Measurements from ENCODE around the gene RANGAP1. TPM values are rescaled to one million over a fixed set of nuclear protein-coding genes. Genes with fewer than 3 reads are reported as not detected.
A peak's percentile ranks its signal among the peaks of the same experiment; 100 is the strongest.

RANGAP1 gene
- total RNA-seq, 2 experiments from 2014 or later, result 108 to 119 TPM

- Histone ChIP-seq H3K9me2 (ENCODE audit: insufficient read depth, low read length) (no peaks in the 10 kb centered on the region), H3K36me3 (ENCODE audit: insufficient read depth, low read length) (no peaks in the 10 kb centered on the region), H2AFZ (ENCODE audit: low read length) (no peak overlapping the region), H4K20me1 (ENCODE audit: insufficient read depth, low read length) (no peaks in the 10 kb centered on the region), H3K4me3 (ENCODE audit: low read depth, low read length, poor library complexity, severe bottlenecking) (no peak overlapping the region), H3K4me2 (ENCODE audit: low read length) (no peak overlapping the region), H3K79me2 (ENCODE audit: insufficient read depth, low read depth, low read length) (no peaks in the 10 kb centered on the region), H3K4me1 (ENCODE audit: insufficient read depth, low read length, poor library complexity, severe bottlenecking) (peaks cover 9% of the 10 kb centered on the region), H3K27ac (ENCODE audit: low read depth, low read length, poor library complexity, severe bottlenecking) (no peak overlapping the region), H3K9me3 (ENCODE audit: low read length) (no peaks in the 10 kb centered on the region)
- TF ChIP-seq EZH2phosphoT487 (IDR thresholded peaks at IDR 0.05; ENCODE audit: borderline replicate concordance, low read depth, low read length) (no peak), CTCF (conservative IDR thresholded peaks at IDR 0.05; ENCODE audit: low read length) (no peak)
- intact Hi-C loops (cut with micrococcal nuclease; ENCODE audit: unreplicated experiment), result no loop called here
- ChIA-PET POLR2A (no interaction called here), CTCF (ENCODE audit: unreplicated experiment) (interaction anchor here (2.0 kb wide), 1 partner anchor 316 kb away, joined by 10 read pairs; no protein-coding TSS in a partner anchor)
- BruUV-seq (replicated peaks), result no TSS peak
- no peak for DNase-seq (ENCODE audit: low spot score)
Observed at GRCh38 chr22:41238570-41239442, 47.2 kb downstream of the RANGAP1 start.

- Histone ChIP-seq H3K79me2 (ENCODE audit: insufficient read depth, low read depth, low read length) (no peaks in the 10 kb centered on the region), H3K4me3 (ENCODE audit: low read depth, low read length, poor library complexity, severe bottlenecking) (peak overlapping the region; percentile 24), H3K4me1 (ENCODE audit: insufficient read depth, low read length, poor library complexity, severe bottlenecking) (peaks cover 9% of the 10 kb centered on the region), H3K36me3 (ENCODE audit: insufficient read depth, low read length) (no peaks in the 10 kb centered on the region), H4K20me1 (ENCODE audit: insufficient read depth, low read length) (no peaks in the 10 kb centered on the region), H3K9me2 (ENCODE audit: insufficient read depth, low read length) (no peaks in the 10 kb centered on the region), H3K9me3 (ENCODE audit: low read length) (no peaks in the 10 kb centered on the region), H3K4me2 (ENCODE audit: low read length) (peak overlapping the region; percentile 43; the same call in 1 of the 2 replicates), H2AFZ (ENCODE audit: low read length) (peak overlapping the region; percentile 10; the same call in 1 of the 2 replicates), H3K27ac (ENCODE audit: low read depth, low read length, poor library complexity, severe bottlenecking) (no peak overlapping the region)
- TF ChIP-seq EZH2phosphoT487 (IDR thresholded peaks at IDR 0.05; ENCODE audit: borderline replicate concordance, low read depth, low read length) (no peak), CTCF (conservative IDR thresholded peaks at IDR 0.05; ENCODE audit: low read length) (peak; percentile 76)
- no TSS peak for BruUV-seq (replicated peaks)
- ChIA-PET CTCF (ENCODE audit: unreplicated experiment) (interaction anchor here (0.6 to 2.0 kb wide), 4 partner anchors 46 to 429 kb away, joined by 3 to 10 read pairs (median 3); no protein-coding TSS in a partner anchor), POLR2A (interaction anchor here (0.5 to 1.1 kb wide), 3 partner anchors 48 to 329 kb away, joined by 3 read pairs; partner anchors contain the start of gene RANGAP1)
- intact Hi-C loops (cut with micrococcal nuclease; ENCODE audit: unreplicated experiment), result loop anchor here (1.0 kb wide), 1 partner anchor 316 kb away; no protein-coding TSS in a partner anchor
- peak; percentile 79 for DNase-seq (ENCODE audit: low spot score)
Observed at GRCh38 chr22:41237707-41238569, 48.0 kb downstream of the RANGAP1 start.

All from OCI-LY7 (cell line).